GM21529 (cell line): Measurements from ENCODE around the gene TGOLN2.

Source experiments
- ATAC-seq: cut with Tn5 transposase; IDR thresholded peaks from one replicate; pipeline ENCODE4 v1.9.1; 2021; ENCODE audit not compliant: unreplicated experiment

TGOLN2 gene

DNA sequence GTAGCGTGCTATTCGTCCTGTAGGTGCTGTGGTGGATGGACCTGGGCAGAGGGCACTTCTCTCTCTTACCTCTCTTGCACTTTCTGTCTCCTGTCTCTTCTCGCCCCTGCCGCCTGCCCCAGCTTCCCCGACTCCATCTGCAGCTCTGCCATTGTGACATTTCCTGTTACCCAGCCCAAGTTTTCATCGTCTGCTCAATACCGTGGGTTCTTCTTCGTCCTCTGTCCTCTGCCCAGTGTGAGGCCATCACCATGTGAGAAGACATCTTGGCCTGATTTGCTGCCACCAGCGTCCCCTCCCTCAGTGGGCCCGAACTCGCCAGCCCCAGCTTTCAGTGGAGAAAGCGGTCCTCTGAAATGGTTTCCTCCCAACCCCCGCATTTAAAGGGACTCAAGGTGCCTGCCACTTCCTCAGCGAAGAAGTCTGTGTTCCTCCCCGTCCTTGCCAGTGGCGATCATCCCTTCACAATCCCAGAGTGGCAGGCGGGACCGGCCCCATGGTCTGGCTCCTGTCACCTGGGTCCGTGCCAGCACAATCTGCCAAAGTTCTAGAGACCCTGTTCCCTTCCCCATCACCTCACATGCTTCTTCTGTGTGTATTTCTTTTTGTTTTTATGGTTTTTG, 18.0 kb downstream of the TGOLN2 start:
- peak; percentile 20 for ATAC-seq

DNA sequence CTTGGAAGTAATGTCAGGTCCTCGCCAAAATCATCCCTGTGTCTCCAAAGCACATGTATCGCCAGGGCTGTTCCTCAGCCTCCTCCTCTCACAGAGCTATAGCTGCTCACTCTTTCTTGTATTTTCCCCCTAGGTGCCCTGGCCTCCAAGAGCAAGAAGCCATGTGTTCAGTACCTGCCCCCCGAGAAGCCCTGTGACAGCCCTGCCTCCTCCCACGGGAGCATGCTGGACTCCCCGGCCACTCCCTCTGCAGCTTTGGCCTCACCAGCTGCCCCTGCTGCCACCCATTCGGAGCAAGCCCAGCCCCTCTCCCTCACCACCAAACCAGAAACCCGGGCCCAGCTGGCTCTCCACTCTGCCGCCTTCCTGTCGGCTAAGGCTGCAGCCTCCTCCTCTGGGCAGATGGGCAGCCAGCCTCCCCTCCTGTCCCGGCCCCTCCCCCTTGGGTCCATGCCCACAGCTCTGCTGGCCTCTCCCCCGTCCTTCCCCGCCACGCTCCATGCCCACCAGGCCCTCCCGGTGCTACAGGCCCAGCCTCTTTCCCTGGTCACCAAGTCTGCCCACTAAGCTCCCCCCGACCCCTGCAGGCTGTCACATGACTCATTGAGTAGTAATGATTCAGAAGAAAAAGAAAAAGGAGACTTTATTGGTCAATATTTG, 18.8 kb downstream of the TGOLN2 start:
- ATAC-seq = no peak

DNA sequence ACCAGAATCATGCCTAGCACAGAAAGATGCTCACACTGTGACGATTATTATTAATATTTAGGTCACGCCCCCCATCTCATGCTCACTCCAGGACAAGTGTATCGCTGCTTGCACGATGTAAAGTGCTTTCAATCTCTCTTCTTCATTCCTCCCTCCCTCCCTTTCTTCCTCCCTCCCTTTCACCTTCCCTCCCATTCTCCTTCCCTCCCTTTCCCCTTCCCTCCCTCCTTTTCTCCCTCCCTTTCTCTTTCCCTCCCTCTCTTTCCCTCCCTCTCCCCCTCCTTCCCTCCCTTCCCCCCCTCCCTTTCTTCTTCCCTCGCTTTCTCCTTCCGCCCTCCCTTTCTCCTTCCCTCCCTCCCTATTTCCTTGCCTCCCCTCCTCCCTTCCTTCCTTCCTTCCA, 19.6 kb downstream of the TGOLN2 start:
- ATAC-seq = no peak

DNA sequence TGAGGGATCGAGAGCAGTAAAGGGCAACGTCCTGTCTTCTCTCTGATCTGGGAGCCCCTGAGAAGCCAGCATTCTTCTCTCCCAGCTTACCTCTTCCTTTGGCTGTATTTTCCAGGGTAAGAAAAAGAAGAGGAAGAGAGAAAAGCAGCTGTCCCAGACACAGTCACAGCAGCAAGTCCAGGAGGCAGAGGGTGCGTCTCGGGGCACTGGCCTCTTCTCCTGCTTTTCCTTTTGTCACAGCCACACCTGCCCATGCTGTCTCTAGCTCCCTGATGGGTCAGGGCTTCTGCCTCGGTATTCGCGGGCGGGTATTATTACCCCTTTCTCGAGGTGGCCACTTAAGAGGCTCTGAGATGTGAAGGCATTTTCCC, 20.3 kb downstream of the TGOLN2 start:
- no peak for ATAC-seq

DNA sequence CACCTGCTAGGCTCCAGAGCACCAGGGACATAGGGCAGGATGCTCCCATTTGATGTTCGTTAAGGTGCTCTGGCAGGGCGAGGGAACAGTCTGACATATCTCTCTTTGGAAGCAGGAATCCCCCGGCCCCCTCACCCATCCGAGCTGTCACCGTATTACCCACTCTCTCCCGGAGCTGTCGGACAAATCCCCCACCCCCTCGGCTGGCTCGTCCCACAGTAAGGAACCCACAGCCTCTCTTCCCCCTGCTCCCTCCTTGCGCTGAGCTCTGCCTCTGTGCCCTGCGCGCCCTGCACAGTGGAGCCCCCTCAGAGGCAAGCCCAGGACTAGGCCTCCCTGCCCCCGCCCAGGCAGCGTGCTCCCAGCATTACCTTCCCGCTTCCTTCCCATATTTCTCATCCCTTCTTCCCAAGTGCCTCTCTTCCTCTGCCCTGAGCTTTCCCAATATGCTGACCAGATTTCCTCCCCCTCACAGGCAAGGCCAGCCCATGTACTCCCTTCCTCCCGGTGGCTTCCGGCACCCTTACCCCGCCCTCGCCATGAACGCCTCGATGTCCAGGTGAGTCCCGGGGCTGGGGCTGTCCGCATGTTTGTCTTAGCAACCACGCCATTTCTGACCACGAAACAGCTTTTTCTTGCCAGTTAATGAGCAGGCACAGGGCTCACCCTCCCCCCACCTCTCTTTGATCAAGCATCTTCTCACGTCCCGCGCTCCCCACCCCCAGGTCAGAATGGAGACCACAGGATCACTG, 23.8 kb downstream of the TGOLN2 start:
- no peak for ATAC-seq

DNA sequence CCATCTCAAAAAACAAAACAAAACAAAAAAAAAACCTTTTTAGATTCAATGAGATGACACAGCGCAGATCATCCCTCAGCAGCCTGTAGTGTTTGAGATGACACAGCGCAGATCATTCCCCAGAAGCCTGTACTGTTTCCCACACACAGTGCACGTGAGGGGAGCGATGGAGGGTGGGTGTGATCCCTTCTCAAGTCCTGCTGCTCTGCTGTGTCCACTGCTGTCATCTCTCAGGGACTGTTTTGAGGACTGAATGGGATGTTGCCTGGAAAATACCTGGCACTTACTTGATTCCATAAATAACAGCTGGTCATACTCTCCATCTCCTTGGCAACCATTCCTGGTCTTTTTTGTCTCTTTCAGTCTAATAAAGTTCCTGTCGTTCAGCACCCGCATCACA, 25.7 kb downstream of the TGOLN2 start:
- ATAC-seq = no peak

DNA sequence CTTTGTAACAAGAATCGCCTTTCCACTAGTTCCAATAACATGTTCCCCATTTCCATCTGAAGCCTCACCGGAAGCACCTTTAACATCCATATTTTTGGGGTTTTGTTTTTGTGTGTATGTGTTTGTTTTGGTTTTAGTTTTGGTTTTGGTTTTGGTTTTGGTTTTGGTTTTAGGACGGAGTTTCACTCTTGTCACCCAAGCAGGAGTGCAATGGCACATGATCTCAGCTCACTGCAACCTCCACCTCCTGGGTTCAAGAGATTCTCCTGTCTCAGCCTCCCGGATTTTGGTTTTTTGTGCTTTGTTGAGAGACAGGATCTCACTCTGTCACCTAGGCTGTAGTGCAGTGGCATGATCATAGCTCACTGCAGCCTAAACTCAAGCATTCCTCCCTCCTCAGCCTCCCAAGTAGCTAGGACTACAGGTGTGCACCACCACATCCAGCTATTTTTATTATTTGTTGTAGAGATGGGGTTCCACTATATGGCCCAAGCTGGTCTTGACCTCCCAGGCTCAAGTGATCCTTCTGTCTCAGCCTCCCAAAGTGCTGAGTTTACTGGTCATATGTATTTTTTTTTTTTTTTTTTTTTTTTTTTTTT, 36.3 kb downstream of the TGOLN2 start:
- ATAC-seq = no peak

DNA sequence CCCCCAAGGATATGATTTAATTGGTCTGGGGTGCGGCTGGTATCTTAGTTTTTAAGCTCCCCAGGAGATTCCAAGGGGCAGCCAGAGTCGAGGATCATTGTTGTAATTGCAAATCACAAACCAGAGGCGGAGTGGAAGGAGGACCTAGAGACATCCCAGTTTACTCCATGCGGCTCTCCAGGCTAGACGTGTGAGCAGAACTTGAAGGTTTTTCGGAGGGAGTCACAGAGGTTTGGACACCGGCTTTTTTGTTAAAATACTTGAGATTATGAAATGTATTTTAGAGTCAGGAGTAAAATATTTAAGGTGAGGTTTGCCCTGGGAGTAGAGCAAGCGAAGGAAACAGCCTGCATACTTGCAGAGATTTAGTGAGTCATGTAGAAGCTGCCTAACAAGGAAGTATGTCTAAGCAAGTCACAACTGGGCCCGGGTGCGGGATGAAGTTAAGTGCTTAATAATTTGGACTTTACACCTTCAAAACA, 39.5 kb downstream of the TGOLN2 start:
- no peak for ATAC-seq

DNA sequence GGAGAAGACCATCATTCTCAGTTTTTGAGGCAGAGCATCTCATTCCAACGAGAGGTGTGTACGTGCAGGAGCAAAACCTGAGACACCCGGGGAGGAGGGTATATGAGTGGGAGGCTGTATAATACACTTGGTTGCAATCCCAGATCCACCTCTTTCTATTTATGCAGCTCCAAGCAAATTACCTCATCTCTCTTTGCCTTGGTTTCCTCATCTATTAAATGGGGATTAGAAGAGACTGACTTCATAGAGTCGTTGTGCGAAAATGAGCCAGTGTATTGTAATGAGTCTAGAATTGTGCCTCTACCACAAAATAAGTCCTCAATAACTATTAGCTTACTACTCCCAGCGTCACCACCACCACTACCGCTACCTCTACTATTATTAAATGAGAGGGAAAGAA, 40.1 kb downstream of the TGOLN2 start:
- ATAC-seq = no peak

DNA sequence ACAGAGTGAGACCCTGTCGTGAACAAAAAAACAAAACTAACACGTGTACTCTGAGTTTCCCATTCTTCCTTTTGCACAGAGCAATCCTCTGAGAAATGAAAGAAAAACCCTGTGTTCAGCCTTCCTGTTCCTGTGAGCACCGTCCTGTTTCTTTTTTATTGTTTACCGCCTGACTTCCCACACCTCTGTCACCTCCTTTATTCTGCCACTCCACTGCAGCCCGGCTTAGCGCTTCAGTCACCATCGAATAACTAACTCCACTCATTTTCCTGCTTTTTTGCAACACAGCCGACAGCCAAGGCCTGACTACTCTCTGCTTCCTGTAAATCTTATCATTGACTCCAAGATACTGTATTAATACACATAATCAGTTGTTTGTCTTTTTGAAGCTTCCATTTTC, 40.9 kb downstream of the TGOLN2 start:
- ATAC-seq = no peak

DNA sequence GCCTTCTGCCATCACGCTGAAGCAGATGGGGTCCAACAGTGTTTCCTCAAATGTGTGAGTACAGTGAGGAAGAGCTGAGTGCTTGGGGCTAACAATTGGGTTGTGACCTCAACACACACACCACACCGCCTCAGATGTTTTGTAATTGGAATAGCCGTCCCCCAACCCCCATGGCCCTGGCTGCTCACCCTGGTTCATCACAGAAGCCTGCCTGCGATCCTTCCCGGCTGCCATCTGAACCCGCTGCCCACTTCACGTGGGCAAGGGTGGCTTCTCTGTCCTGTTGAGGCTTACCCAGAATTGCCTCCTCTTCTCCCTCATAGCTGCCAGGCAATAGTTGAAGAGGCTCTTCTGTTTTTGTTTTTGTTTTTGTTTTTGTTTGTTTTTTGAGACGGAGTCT, 44.1 kb downstream of the TGOLN2 start:
- no peak for ATAC-seq

DNA sequence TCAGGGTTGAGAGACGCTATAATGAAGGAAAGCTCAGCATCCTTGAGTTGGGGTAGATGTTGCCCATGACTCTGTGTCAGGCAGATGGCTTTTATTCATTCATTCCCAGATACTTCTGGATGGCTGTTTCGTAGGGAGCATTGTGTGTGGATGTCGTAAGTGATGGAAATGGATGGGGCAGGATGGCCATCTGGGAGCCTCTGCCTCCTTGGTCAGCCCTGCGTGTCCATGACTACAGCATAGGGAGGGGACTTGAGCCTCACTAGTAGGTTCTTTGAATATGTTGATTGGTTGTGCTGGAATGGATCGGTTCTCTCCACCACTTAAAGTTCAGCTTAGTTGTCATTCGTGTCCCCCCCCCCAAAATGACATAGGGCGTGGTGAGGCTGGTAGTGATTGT, 44.9 kb downstream of the TGOLN2 start:
- no peak for ATAC-seq

DNA sequence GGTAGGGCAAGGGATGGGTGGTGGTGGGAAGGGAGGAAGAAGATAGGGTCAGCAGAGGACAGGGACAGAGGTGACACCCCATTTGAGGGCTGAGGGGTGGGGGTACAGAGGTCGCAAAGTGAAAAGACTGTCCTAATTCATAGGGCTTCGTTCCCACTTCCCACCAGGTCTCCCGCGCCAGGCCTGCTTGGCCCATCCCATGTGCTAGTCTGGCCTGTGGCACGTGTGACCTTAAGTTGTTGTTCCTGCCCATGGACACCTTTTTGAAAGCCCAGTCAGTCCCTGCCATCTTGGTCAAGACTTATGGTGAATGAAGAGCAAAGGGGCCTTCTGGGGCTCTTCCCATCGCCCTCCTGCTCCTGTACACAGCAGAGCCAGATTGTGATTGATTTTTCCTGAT, 46.2 kb downstream of the TGOLN2 start:
- ATAC-seq = no peak

DNA sequence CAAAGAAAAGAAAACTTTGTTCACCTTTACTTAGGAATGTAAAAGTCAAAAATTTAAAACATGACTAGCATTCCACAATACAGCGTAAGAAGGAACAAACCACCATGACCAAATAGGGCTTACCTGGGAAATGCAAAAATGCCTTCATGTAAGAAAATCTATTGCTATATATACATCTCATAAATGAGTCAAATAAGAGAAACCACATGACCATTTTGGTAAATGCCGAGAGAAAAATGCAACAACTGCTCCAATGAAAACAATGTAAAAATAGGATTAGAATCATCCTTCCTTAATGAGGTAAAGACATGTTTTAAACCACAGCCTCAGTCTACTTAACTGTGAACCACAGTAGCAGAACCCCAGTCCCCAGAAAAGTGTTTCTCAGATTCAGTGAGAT, 49.4 kb downstream of the TGOLN2 start:
- ATAC-seq = no peak

DNA sequence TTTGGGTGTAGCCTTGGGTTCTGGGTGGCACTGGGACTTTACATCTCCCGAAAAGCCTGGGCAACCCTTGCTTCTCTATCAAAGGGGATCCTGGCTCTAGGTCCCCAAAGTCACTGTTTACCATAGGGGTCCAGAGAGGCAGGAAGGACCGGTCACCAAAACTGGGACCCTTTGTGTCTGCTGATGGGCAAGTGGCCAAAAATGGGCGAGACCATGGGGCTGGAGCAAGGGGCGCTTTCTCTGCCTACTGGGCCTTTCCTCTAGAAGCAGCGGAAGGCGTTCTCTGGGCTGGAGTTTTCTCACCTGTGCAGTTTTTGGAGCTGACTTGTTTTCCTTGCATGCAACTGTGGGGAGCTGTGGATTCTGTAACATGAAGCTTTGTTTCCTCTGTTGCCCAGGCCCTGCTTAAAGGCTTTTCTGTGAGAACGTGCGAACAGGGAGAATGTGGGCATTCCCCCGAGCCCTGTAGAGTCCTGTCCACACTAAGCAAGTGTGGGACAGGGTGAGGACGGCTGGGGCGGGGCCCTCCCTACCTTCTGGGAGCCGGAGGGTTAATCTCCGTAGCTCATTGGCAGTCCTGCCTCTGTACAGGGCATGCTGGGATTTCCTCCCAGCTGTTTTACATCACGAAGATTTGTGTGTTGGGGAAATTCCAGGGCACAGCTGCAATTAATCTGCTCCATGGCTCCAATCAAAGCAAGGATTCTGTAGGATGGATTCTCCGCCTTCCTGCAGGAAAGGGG, 50.2 kb downstream of the TGOLN2 start:
- ATAC-seq = no peak

DNA sequence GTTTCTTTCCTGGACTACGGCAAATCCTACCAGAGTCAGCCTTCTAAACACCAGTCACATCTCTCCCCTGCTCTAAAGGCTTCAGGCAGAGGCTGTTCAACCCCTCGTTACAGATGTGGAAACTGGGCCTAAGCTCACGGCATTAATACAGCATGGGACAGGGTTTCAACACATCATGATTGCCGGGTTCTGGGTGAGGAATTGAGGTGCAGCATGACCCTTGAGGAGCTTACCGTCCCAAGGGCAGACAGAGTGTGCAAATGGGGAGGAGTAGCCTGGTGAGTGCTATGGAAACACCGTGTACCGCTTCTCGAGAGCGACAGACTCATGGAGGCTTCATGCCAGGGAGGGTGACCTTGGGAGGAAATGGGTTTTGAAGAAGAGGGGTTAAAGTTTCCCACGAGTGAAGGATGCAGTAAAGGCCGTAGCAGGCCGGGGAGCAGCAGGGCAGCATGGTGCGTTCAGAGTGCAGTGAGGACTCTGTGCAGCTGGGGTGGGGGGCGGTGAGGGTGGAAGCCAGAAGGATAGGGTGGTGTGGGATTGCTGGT, 51.1 kb downstream of the TGOLN2 start:
- no peak for ATAC-seq

DNA sequence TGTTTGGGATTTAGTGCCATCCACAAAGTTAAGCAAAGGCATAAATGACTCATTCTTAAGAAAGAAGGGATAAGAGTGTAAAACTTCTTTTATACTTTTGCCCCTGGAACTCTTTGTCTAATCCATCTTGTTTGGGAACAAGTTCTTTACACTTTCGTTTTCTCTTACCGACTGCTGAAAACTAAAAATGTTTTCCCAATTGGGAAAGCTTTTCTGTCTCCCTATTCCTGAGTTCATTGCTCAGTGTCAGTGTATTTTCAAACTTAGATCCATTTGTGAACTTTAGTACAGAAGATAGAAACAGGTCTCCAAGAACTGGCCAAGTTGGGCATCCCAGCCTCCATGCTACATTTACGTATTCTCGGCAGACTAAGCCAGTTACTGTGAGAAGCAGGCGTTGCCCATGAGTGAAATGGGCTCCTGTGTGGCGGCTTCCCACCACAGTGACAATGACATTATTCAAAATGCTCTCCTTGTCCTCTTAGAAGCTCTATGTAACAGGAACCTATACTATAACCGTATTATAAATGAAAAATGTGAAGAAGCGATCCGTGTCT, 51.7 kb downstream of the TGOLN2 start:
- no peak for ATAC-seq

DNA sequence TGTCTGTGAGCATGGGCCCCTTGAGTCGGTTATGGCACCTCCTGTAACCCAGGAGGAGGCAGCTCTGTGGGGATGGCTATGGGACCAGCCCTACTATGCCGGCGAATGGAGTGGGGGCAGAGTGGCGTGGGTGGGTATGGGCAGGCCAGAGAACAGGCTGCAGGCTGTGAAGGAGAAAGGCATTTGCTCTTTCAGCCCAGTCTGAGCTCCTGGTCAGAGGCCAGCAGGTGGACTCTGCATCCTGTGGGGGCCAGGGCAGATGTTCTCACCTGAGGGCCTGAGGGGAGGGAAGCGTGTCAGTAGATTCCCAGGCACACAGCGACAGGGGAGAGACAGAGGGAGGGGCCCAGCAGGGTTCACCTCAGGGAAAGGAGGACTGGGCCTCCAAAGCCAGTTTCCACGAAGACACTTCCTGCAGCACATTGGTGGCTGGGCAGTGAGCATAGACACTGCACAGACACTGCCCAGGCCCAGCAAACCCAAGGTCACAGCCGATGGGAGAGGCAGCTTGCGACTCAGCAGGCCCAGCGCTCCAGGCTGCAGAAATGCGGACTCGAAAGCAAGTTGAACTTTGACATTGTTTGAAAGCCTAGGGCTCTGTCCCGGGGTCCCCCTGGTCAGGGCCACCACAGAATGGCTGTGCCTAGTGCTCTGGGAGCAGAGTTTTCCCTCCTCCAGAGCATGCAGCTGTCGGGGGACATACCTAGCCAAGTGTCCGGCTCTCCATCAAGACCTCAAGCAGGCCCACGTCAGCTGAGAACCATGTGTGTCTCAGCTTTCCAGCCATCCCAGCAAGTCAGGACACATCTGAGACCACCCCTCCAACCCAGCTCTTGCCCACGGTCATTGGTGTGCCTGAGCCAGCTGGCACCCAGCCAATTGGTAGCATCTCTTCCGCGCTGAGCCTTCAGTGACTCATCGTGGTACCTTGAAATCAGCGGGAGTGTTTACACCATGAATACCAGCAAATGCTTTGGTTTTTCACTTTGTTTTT, 53.8 kb downstream of the TGOLN2 start:
- no peak for ATAC-seq

DNA sequence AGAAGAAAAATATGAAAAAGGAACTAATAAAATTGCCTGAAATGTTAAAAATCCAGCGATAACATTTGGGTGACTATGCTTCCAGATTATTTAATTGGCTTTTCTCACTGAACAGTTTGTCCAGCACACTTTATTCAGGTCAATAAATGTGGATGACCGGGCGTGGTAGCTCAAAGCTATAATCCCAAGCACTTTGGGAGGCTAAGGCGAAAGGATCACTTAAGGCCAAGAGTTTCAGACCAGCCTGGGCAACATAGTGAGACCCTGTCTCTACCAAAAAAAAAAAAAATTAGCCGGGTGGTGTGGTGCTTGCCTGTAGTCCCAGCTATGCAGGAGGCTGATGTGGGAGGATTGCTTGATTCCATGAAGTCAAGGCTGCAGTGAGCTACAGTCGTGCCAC, 55.4 kb downstream of the TGOLN2 start:
- ATAC-seq = no peak
